IMR-90 (cell line): ENCODE results near the gene HNRNPM. TPM values are rescaled to one million over a fixed set of nuclear protein-coding genes. Genes with fewer than 3 reads are reported as not detected.

Source experiments
- ATAC-seq: fragments of 200-7000 bp; cut with Tn5 transposase; 2 replicates; pipeline ENCODE4 v1.9.1; 2020; ENCODE audit warnings: low read depth, mild to moderate bottlenecking, moderate library complexity
- BruUV-seq: library from RNA; stranded (reverse); fragments of 400-500 nt; replicated peaks from 2 replicates; lab custom pipeline; 2021; lab: Mats Ljungman, UMichigan
- CTCF ChIA-PET: fragments of 300-600 bp; formaldehyde crosslinking; extraction: SDS; loops from one replicate; lab custom pipeline; 2021; ENCODE audit warnings: antibody characterized with exemption; lab: Yijun Ruan, JAX
- POLR2A ChIA-PET: fragments of 300-600 bp; sonication (Branson Sonifier 250); formaldehyde crosslinking; loops from one replicate; lab custom pipeline; 2022; ENCODE audit warnings: antibody characterized with exemption; ENCODE audit not compliant: unreplicated experiment; lab: Charles Lee
- DNase-seq: peaks from one replicate; pipeline ENCODE4 v3.0.0; 2013
- H2AFZ ChIP-seq: replicated peaks from 2 replicates; pipeline ENCODE3; 2013; ENCODE audit warnings: low read length, mild to moderate bottlenecking; ENCODE audit not compliant: poor library complexity
- H2AK5ac ChIP-seq: 2 replicates; pipeline ENCODE4 v1.6.1; 2013; ENCODE audit warnings: low read depth, low read length, inconsistent platforms
- H2AK9ac ChIP-seq: replicated peaks from 2 replicates; pipeline ENCODE3; 2013; ENCODE audit warnings: mild to moderate bottlenecking, low read depth, low read length, moderate library complexity; ENCODE audit not compliant: poor library complexity
- H2BK120ac ChIP-seq: 2 replicates; pipeline ENCODE4 v1.6.1; 2013; ENCODE audit warnings: low read depth, low read length, inconsistent platforms
- H2BK15ac ChIP-seq: 3 replicates; pipeline ENCODE4 v1.6.1; 2013; ENCODE audit warnings: low read depth, low read length, inconsistent platforms
- H2BK20ac ChIP-seq: 2 replicates; pipeline ENCODE4 v1.6.1; 2013; ENCODE audit warnings: low read depth, mild to moderate bottlenecking, inconsistent platforms, low read length, moderate library complexity
- H2BK5ac ChIP-seq: 2 replicates; pipeline ENCODE4 v1.6.1; 2013; ENCODE audit warnings: mild to moderate bottlenecking, low read depth, low read length, inconsistent platforms; ENCODE audit not compliant: poor library complexity, severe bottlenecking
- H3K14ac ChIP-seq: replicated peaks from 2 replicates; pipeline ENCODE4 v1.6.1; 2013; ENCODE audit warnings: low read depth, low read length, inconsistent platforms
- H3K18ac ChIP-seq: 2 replicates; pipeline ENCODE4 v1.6.1; 2013; ENCODE audit warnings: low read depth, low read length, control low read depth
- H3K23ac ChIP-seq: 2 replicates; pipeline ENCODE4 v1.6.1; 2013; ENCODE audit warnings: low read depth, low read length, inconsistent platforms
- H3K27ac ChIP-seq: 2 replicates; pipeline ENCODE4 v1.5.1; 2013; ENCODE audit warnings: mild to moderate bottlenecking, control low read depth, low read length; ENCODE audit not compliant: insufficient read depth
- H3K27me3 ChIP-seq: 2 replicates; pipeline ENCODE4 v1.6.1; 2013; ENCODE audit warnings: low read length; ENCODE audit not compliant: control insufficient read depth, insufficient read depth
- H3K36me3 ChIP-seq: 2 replicates; pipeline ENCODE4 v1.6.1; 2013; ENCODE audit warnings: low read length, mixed read lengths; ENCODE audit not compliant: control insufficient read depth, insufficient read depth
- H3K4ac ChIP-seq: 2 replicates; pipeline ENCODE4 v1.6.1; 2013; ENCODE audit warnings: low read depth, low read length, inconsistent platforms
- H3K4me1 ChIP-seq: 2 replicates; pipeline ENCODE4 v1.6.1; 2013; ENCODE audit warnings: low read length, mixed read lengths; ENCODE audit not compliant: control insufficient read depth, insufficient read depth
- H3K4me2 ChIP-seq: 2 replicates; pipeline ENCODE4 v1.6.1; 2013; ENCODE audit warnings: low read depth, mild to moderate bottlenecking, control low read depth, low read length, moderate library complexity
- H3K4me3 ChIP-seq: 2 replicates; pipeline ENCODE4 v1.5.1; 2013; ENCODE audit warnings: low read depth, mild to moderate bottlenecking, control low read depth, low read length, moderate library complexity; ENCODE audit not compliant: insufficient read depth
- H3K56ac ChIP-seq: 2 replicates; pipeline ENCODE4 v1.6.1; 2013; ENCODE audit warnings: low read length, inconsistent platforms; ENCODE audit not compliant: insufficient read depth; ENCODE audit errors: extremely low read depth
- H3K79me1 ChIP-seq, 2 experiments: 2 replicates each; pipeline ENCODE4 v1.6.1; 2013; ENCODE audit warnings: low read length in 2 of 2, inconsistent platforms in 1 of 2, low read depth in 1 of 2
- H3K9ac ChIP-seq: 2 replicates; pipeline ENCODE4 v1.6.1; 2013; ENCODE audit warnings: low read depth, low read length, control low read depth
- H3K9me1 ChIP-seq: 2 replicates; pipeline ENCODE4 v1.6.1; 2013; ENCODE audit warnings: low read length, inconsistent platforms; ENCODE audit not compliant: insufficient read depth
- H3K9me3 ChIP-seq: 2 replicates; pipeline ENCODE4 v1.6.1; 2013; ENCODE audit warnings: low read length; ENCODE audit not compliant: control insufficient read depth, insufficient read depth
- H4K20me1 ChIP-seq: 2 replicates; pipeline ENCODE4 v1.6.1; 2013; ENCODE audit warnings: low read length, inconsistent platforms; ENCODE audit not compliant: insufficient read depth
- H4K5ac ChIP-seq: 2 replicates; pipeline ENCODE4 v1.6.1; 2013; ENCODE audit warnings: mild to moderate bottlenecking, low read depth, low read length, control low read depth
- H4K8ac ChIP-seq, 2 experiments: 2 replicates each; pipeline ENCODE4 v1.6.1; 2013; ENCODE audit warnings: low read depth in 2 of 2, low read length in 2 of 2, control low read depth in 1 of 2, inconsistent platforms in 1 of 2
- H4K91ac ChIP-seq: 2 replicates; pipeline ENCODE4 v1.6.1; 2013; ENCODE audit warnings: low read depth, low read length, inconsistent platforms; ENCODE audit not compliant: insufficient read depth
- BHLHE40 ChIP-seq: fragments of 150-350 bp; IDR thresholded peaks from 2 replicates; pipeline ENCODE4 v1.6.1; 2016; ENCODE audit warnings: mild to moderate bottlenecking, low read depth, low read length
- CEBPB ChIP-seq: IDR thresholded peaks from 2 replicates; pipeline ENCODE4 v1.6.1; 2012; ENCODE audit warnings: low read depth, low read length, improper control_type of control experiment
- CHD1 ChIP-seq: IDR thresholded peaks from 2 replicates; pipeline ENCODE4 v1.6.1; 2012; ENCODE audit warnings: low read depth, low read length, improper control_type of control experiment
- FOS ChIP-seq: fragments of 150-350 bp; IDR thresholded peaks from 2 replicates; pipeline ENCODE4 v1.6.1; 2016; ENCODE audit warnings: low read depth, low read length
- MAFK ChIP-seq: IDR thresholded peaks from 2 replicates; pipeline ENCODE4 v1.6.1; 2012; ENCODE audit warnings: low read depth, low read length, improper control_type of control experiment
- MAZ ChIP-seq: IDR thresholded peaks from 2 replicates; pipeline ENCODE4 v1.6.1; 2012; ENCODE audit warnings: low read depth, mild to moderate bottlenecking, low read length, improper control_type of control experiment, moderate library complexity, borderline replicate concordance
- RCOR1 ChIP-seq: IDR thresholded peaks from 2 replicates; pipeline ENCODE4 v1.6.1; 2012; ENCODE audit warnings: mild to moderate bottlenecking, low read length, improper control_type of control experiment; ENCODE audit not compliant: insufficient replicate concordance
- USF2 ChIP-seq: fragments of 150-350 bp; IDR thresholded peaks from 2 replicates; pipeline ENCODE4 v1.6.1; 2017; ENCODE audit warnings: mild to moderate bottlenecking, antibody characterized with exemption, low read length, low read depth
- WGBS, 2 experiments: methylation state at CpG; one replicate each; pipeline versions ENCODE4 v1.1.5 to v1.1.7; 2013; ENCODE audit warnings: missing lambda C conversion rate in 2 of 2; ENCODE audit not compliant: insufficient read length in 1 of 2; ENCODE audit errors: extremely low coverage in 2 of 2; 5-methylcytosine and 5-hydroxymethylcytosine counted together
- dilution Hi-C: fragments of 300-500 bp; cut with HindIII; formaldehyde crosslinking; loops from one replicate; pipeline ENCODE4 v1.14.3; 2018; ENCODE audit warnings: low sequenced_read_pairs; ENCODE audit not compliant: unreplicated experiment
- in situ Hi-C: fragments of 300-500 bp; cut with MboI; formaldehyde crosslinking; loops from 3 replicates; pipeline ENCODE4 v1.14.3; 2019; ENCODE audit warnings: low sequenced_read_pairs, inconsistent platforms, mixed read lengths
- intact Hi-C: fragments of 100-400 bp; cut with micrococcal nuclease; formaldehyde crosslinking; loops from 2 replicates; pipeline ENCODE4 v1.10.0; 2022
- polyA plus RNA-seq, 3 experiments: library from polyadenylated mRNA; depleted of rRNA; stranded (reverse); fragments of >200 nt; gene quantifications; 2 replicates each; pipeline ENCODE4 v1.2.3, GENCODE V29; 2012; ENCODE audit warnings: low replicate concordance in 1 of 3
- total RNA-seq: library from RNA; depleted of rRNA; stranded (reverse); fragments of >200 nt; gene quantifications from 2 replicates; pipeline ENCODE4 v1.2.3, GENCODE V29; 2012

Gene HNRNPM
- total and polyA plus RNA-seq, 2 of the 4 experiments (the other 2 are of a cell fraction) = 75.6 to 197 TPM

- Histone ChIP-seq H2BK5ac (no peak overlapping the region), H3K56ac (no peak overlapping the region), H3K23ac (no peak overlapping the region), H4K91ac (no peak overlapping the region), H3K36me3 (no peaks in the 10 kb centered on the region), H3K27ac (no peak overlapping the region), H3K9me3 (no peaks in the 10 kb centered on the region), H2BK20ac (no peak overlapping the region), H3K4ac (no peak overlapping the region), H3K27me3 (no peaks in the 10 kb centered on the region), H2AK5ac (no peak overlapping the region), H2AFZ (no peak overlapping the region), H3K14ac (no peak overlapping the region), H4K20me1 (peaks cover 24% of the 10 kb centered on the region; the same call in 1 of the 2 replicates), H3K9ac (no peak overlapping the region), H4K5ac (no peak overlapping the region), H3K18ac (no peak overlapping the region), H3K79me1 (peaks cover 24 to 32% of the 10 kb centered on the region in 2 experiments), H4K8ac (no peak overlapping the region), H2BK120ac (no peak overlapping the region), H3K4me1 (peaks cover 4% of the 10 kb centered on the region), H3K4me3 (no peak overlapping the region), H3K4me2 (no peak overlapping the region), H2AK9ac (no peak overlapping the region), H3K9me1 (peaks cover 25% of the 10 kb centered on the region), H2BK15ac (no peak overlapping the region)
- ATAC-seq = no peak
- CTCF ChIA-PET = no interaction called here
- in situ Hi-C loops = no loop called here
- intact Hi-C loops = no loop called here
- POLR2A ChIA-PET = no interaction called here
- BruUV-seq = no TSS peak
- 100% methylated on average over 3 of the region's 35 CpGs; no CpG with 5 or more reads in 1 of the 2 experiments for WGBS, 2 experiments
- TF ChIP-seq FOS (no peak), USF2 (no peak), CHD1 (no peak), MAFK (no peak), CEBPB (no peak), MAZ (no peak), RCOR1 (no peak), BHLHE40 (no peak)
- dilution Hi-C loops = no loop called here
- DNase-seq = no peak
Measured at GRCh38 chr19:8530061-8530679, 85.4 kb downstream of the HNRNPM start.
